Muscle of leg (tissue), 11 donors: ENCODE data around the gene DLD. TPM values are rescaled to one million over a fixed set of nuclear protein-coding genes. Genes with fewer than 3 reads are reported as not detected.

Experiments used
- DNase-seq: peaks from one replicate; pipeline ENCODE4 v3.0.0; 2013
- H3K27ac ChIP-seq: one replicate; pipeline ENCODE4 v1.5.1; 2013; ENCODE audit warnings: mild to moderate bottlenecking, low read length, control low read depth
- H3K27me3 ChIP-seq: one replicate; pipeline ENCODE4 v1.6.1; 2013; ENCODE audit warnings: low read length; ENCODE audit not compliant: control insufficient read depth, insufficient read depth
- H3K36me3 ChIP-seq: one replicate; pipeline ENCODE4 v1.6.1; 2013; ENCODE audit warnings: low read length; ENCODE audit not compliant: control insufficient read depth, insufficient read depth
- H3K4me1 ChIP-seq: one replicate; pipeline ENCODE4 v1.6.1; 2013; ENCODE audit warnings: low read length; ENCODE audit not compliant: control insufficient read depth, insufficient read depth
- H3K4me3 ChIP-seq: one replicate; pipeline ENCODE4 v1.5.1; 2013; ENCODE audit warnings: low read length, control low read depth
- H3K9me3 ChIP-seq: replicated peaks from 2 replicates; pipeline ENCODE4 v1.6.1; 2013; ENCODE audit warnings: low read depth, low read length; ENCODE audit not compliant: control insufficient read depth
- WGBS: methylation state at CpG from one replicate; pipeline ENCODE4 v1.1.5; 2013; ENCODE audit warnings: missing lambda C conversion rate; ENCODE audit not compliant: insufficient coverage; 5-methylcytosine and 5-hydroxymethylcytosine counted together
- polyA plus RNA-seq, 8 donors: library from polyadenylated mRNA; unstranded; fragments of 120-200 nt; gene quantifications; one replicate each; pipeline versions ENCODE4 v1.2.1 to v1.2.3, GENCODE V29; 2013; ENCODE audit warnings: inconsistent platforms in 1 of 8, low replicate concordance in 1 of 8; ENCODE audit not compliant: insufficient read length in 8 of 8, insufficient read depth in 1 of 8
- total RNA-seq: library from RNA; stranded (reverse); fragments of 120-200 nt; gene quantifications from one replicate; pipeline ENCODE4 v1.2.4, GENCODE V29; 2013

Gene DLD
- total and polyA plus RNA-seq, 9 donors = 42.6 to 90.3 (median 79.0) TPM

GRCh38 chr7:107854454-107854853, 36.5 kb upstream of the DLD start:
- Histone ChIP-seq H3K27me3 (no peaks in the 10 kb centered on the region), H3K9me3 (no peaks in the 10 kb centered on the region), H3K4me3 (no peak overlapping the region), H3K4me1 (no peaks in the 10 kb centered on the region), H3K36me3 (no peaks in the 10 kb centered on the region), H3K27ac (no peak overlapping the region)
- DNase-seq = no peak
- no CpG with 5 or more reads among the region's 1 CpG for WGBS

GRCh38 chr7:107854989-107855388, 36.0 kb upstream of the DLD start:
- no peaks in the 10 kb centered on the region for H3K9me3 ChIP-seq
- DNase-seq = no peak
- no peaks in the 10 kb centered on the region for H3K4me1 ChIP-seq
- no peaks in the 10 kb centered on the region for H3K36me3 ChIP-seq
- no peaks in the 10 kb centered on the region for H3K27me3 ChIP-seq
- WGBS = 86% methylated on average over 2 of the region's 4 CpGs
- H3K4me3 ChIP-seq = no peak overlapping the region
- H3K27ac ChIP-seq = no peak overlapping the region

GRCh38 chr7:107856806-107857540, 34.0 kb upstream of the DLD start:
- H3K4me3 ChIP-seq = no peak overlapping the region
- H3K36me3 ChIP-seq = no peaks in the 10 kb centered on the region
- H3K9me3 ChIP-seq = no peaks in the 10 kb centered on the region
- 65% methylated on average over 2 of the region's 4 CpGs for WGBS
- no peaks in the 10 kb centered on the region for H3K27me3 ChIP-seq
- no peak for DNase-seq
- no peaks in the 10 kb centered on the region for H3K4me1 ChIP-seq
- H3K27ac ChIP-seq = no peak overlapping the region

GRCh38 chr7:107857541-107857912, 33.5 kb upstream of the DLD start:
- no peaks in the 10 kb centered on the region for H3K4me1 ChIP-seq
- H3K4me3 ChIP-seq = no peak overlapping the region
- no peak overlapping the region for H3K27ac ChIP-seq
- no peaks in the 10 kb centered on the region for H3K27me3 ChIP-seq
- DNase-seq = no peak
- no peaks in the 10 kb centered on the region for H3K36me3 ChIP-seq
- no peaks in the 10 kb centered on the region for H3K9me3 ChIP-seq
- WGBS = no CpG with 5 or more reads among the region's 2 CpGs

GRCh38 chr7:107858280-107858679, 32.7 kb upstream of the DLD start:
- Histone ChIP-seq H3K36me3 (no peaks in the 10 kb centered on the region), H3K27me3 (no peaks in the 10 kb centered on the region), H3K27ac (no peak overlapping the region), H3K4me3 (no peak overlapping the region), H3K9me3 (no peaks in the 10 kb centered on the region), H3K4me1 (no peaks in the 10 kb centered on the region)
- WGBS = 82% methylated on average over 5 of the region's 5 CpGs
- no peak for DNase-seq

GRCh38 chr7:107860279-107860961, 30.6 kb upstream of the DLD start:
- H3K27ac ChIP-seq = no peak overlapping the region
- H3K27me3 ChIP-seq = no peaks in the 10 kb centered on the region
- H3K36me3 ChIP-seq = no peaks in the 10 kb centered on the region
- 62% methylated on average over 2 of the region's 9 CpGs for WGBS
- no peaks in the 10 kb centered on the region for H3K9me3 ChIP-seq
- no peak for DNase-seq
- no peak overlapping the region for H3K4me3 ChIP-seq
- no peaks in the 10 kb centered on the region for H3K4me1 ChIP-seq

- Histone ChIP-seq H3K9me3 (no peaks in the 10 kb centered on the region), H3K4me3 (no peak overlapping the region), H3K27ac (no peak overlapping the region), H3K36me3 (no peaks in the 10 kb centered on the region), H3K27me3 (no peaks in the 10 kb centered on the region), H3K4me1 (no peaks in the 10 kb centered on the region)
- 42% methylated on average over 5 of the region's 6 CpGs for WGBS
- no peak for DNase-seq
Observed at GRCh38 chr7:107860981-107861652, 29.9 kb upstream of the DLD start.

- WGBS = no CpG with 5 or more reads among the region's 1 CpG
- H3K36me3 ChIP-seq = no peaks in the 10 kb centered on the region
Observed at GRCh38 chr7:107865956-107866775, 24.8 kb upstream of the DLD start.

GRCh38 chr7:107867858-107868466, 23.0 kb upstream of the DLD start:
- H3K9me3 ChIP-seq = no peaks in the 10 kb centered on the region
- H3K36me3 ChIP-seq = no peaks in the 10 kb centered on the region
- H3K27ac ChIP-seq = no peak overlapping the region
- no CpG with 5 or more reads among the region's 3 CpGs for WGBS
- H3K27me3 ChIP-seq = no peaks in the 10 kb centered on the region
- DNase-seq = peak; percentile 41
- H3K4me1 ChIP-seq = no peaks in the 10 kb centered on the region
- no peak overlapping the region for H3K4me3 ChIP-seq

More at GRCh38 chr7:107865956-107866775, 24.8 kb upstream of the DLD start:
- Histone ChIP-seq H3K9me3 (no peaks in the 10 kb centered on the region), H3K4me3 (no peak overlapping the region), H3K27ac (no peak overlapping the region), H3K27me3 (no peaks in the 10 kb centered on the region), H3K4me1 (no peaks in the 10 kb centered on the region)
- no peak for DNase-seq
